IMR-90 (cell line): ENCODE measurements around the gene NDUFAF8. TPM values are rescaled to one million over a fixed set of nuclear protein-coding genes. Genes with fewer than 3 reads are reported as not detected.

Experiments used
- ATAC-seq: fragments of 200-7000 bp; cut with Tn5 transposase; 2 replicates; pipeline ENCODE4 v1.9.1; 2020; ENCODE audit warnings: low read depth, mild to moderate bottlenecking, moderate library complexity
- BruUV-seq: library from RNA; stranded (reverse); fragments of 400-500 nt; replicated peaks from 2 replicates; lab custom pipeline; 2021; lab: Mats Ljungman, UMichigan
- CTCF ChIA-PET: fragments of 300-600 bp; formaldehyde crosslinking; extraction: SDS; loops from one replicate; lab custom pipeline; 2021; ENCODE audit warnings: antibody characterized with exemption; lab: Yijun Ruan, JAX
- POLR2A ChIA-PET: fragments of 300-600 bp; sonication (Branson Sonifier 250); formaldehyde crosslinking; loops from one replicate; lab custom pipeline; 2022; ENCODE audit warnings: antibody characterized with exemption; ENCODE audit not compliant: unreplicated experiment; lab: Charles Lee
- DNase-seq: peaks from one replicate; pipeline ENCODE4 v3.0.0; 2013
- H2AFZ ChIP-seq: replicated peaks from 2 replicates; pipeline ENCODE3; 2013; ENCODE audit warnings: low read length, mild to moderate bottlenecking; ENCODE audit not compliant: poor library complexity
- H2AK5ac ChIP-seq: 2 replicates; pipeline ENCODE4 v1.6.1; 2013; ENCODE audit warnings: low read depth, low read length, inconsistent platforms
- H2AK9ac ChIP-seq: replicated peaks from 2 replicates; pipeline ENCODE3; 2013; ENCODE audit warnings: mild to moderate bottlenecking, low read depth, low read length, moderate library complexity; ENCODE audit not compliant: poor library complexity
- H2BK120ac ChIP-seq: 2 replicates; pipeline ENCODE4 v1.6.1; 2013; ENCODE audit warnings: low read depth, low read length, inconsistent platforms
- H2BK15ac ChIP-seq: 3 replicates; pipeline ENCODE4 v1.6.1; 2013; ENCODE audit warnings: low read depth, low read length, inconsistent platforms
- H2BK20ac ChIP-seq: 2 replicates; pipeline ENCODE4 v1.6.1; 2013; ENCODE audit warnings: low read depth, mild to moderate bottlenecking, inconsistent platforms, low read length, moderate library complexity
- H2BK5ac ChIP-seq: 2 replicates; pipeline ENCODE4 v1.6.1; 2013; ENCODE audit warnings: mild to moderate bottlenecking, low read depth, low read length, inconsistent platforms; ENCODE audit not compliant: poor library complexity, severe bottlenecking
- H3K14ac ChIP-seq: replicated peaks from 2 replicates; pipeline ENCODE4 v1.6.1; 2013; ENCODE audit warnings: low read depth, low read length, inconsistent platforms
- H3K18ac ChIP-seq: 2 replicates; pipeline ENCODE4 v1.6.1; 2013; ENCODE audit warnings: low read depth, low read length, control low read depth
- H3K23ac ChIP-seq: 2 replicates; pipeline ENCODE4 v1.6.1; 2013; ENCODE audit warnings: low read depth, low read length, inconsistent platforms
- H3K27ac ChIP-seq: 2 replicates; pipeline ENCODE4 v1.5.1; 2013; ENCODE audit warnings: mild to moderate bottlenecking, control low read depth, low read length; ENCODE audit not compliant: insufficient read depth
- H3K27me3 ChIP-seq: 2 replicates; pipeline ENCODE4 v1.6.1; 2013; ENCODE audit warnings: low read length; ENCODE audit not compliant: control insufficient read depth, insufficient read depth
- H3K36me3 ChIP-seq: 2 replicates; pipeline ENCODE4 v1.6.1; 2013; ENCODE audit warnings: low read length, mixed read lengths; ENCODE audit not compliant: control insufficient read depth, insufficient read depth
- H3K4ac ChIP-seq: 2 replicates; pipeline ENCODE4 v1.6.1; 2013; ENCODE audit warnings: low read depth, low read length, inconsistent platforms
- H3K4me1 ChIP-seq: 2 replicates; pipeline ENCODE4 v1.6.1; 2013; ENCODE audit warnings: low read length, mixed read lengths; ENCODE audit not compliant: control insufficient read depth, insufficient read depth
- H3K4me2 ChIP-seq: 2 replicates; pipeline ENCODE4 v1.6.1; 2013; ENCODE audit warnings: low read depth, mild to moderate bottlenecking, control low read depth, low read length, moderate library complexity
- H3K4me3 ChIP-seq: 2 replicates; pipeline ENCODE4 v1.5.1; 2013; ENCODE audit warnings: low read depth, mild to moderate bottlenecking, control low read depth, low read length, moderate library complexity; ENCODE audit not compliant: insufficient read depth
- H3K56ac ChIP-seq: 2 replicates; pipeline ENCODE4 v1.6.1; 2013; ENCODE audit warnings: low read length, inconsistent platforms; ENCODE audit not compliant: insufficient read depth; ENCODE audit errors: extremely low read depth
- H3K79me1 ChIP-seq, 2 experiments: 2 replicates each; pipeline ENCODE4 v1.6.1; 2013; ENCODE audit warnings: low read length in 2 of 2, inconsistent platforms in 1 of 2, low read depth in 1 of 2
- H3K9ac ChIP-seq: 2 replicates; pipeline ENCODE4 v1.6.1; 2013; ENCODE audit warnings: low read depth, low read length, control low read depth
- H3K9me1 ChIP-seq: 2 replicates; pipeline ENCODE4 v1.6.1; 2013; ENCODE audit warnings: low read length, inconsistent platforms; ENCODE audit not compliant: insufficient read depth
- H3K9me3 ChIP-seq: 2 replicates; pipeline ENCODE4 v1.6.1; 2013; ENCODE audit warnings: low read length; ENCODE audit not compliant: control insufficient read depth, insufficient read depth
- H4K20me1 ChIP-seq: 2 replicates; pipeline ENCODE4 v1.6.1; 2013; ENCODE audit warnings: low read length, inconsistent platforms; ENCODE audit not compliant: insufficient read depth
- H4K5ac ChIP-seq: 2 replicates; pipeline ENCODE4 v1.6.1; 2013; ENCODE audit warnings: mild to moderate bottlenecking, low read depth, low read length, control low read depth
- H4K8ac ChIP-seq, 2 experiments: 2 replicates each; pipeline ENCODE4 v1.6.1; 2013; ENCODE audit warnings: low read depth in 2 of 2, low read length in 2 of 2, control low read depth in 1 of 2, inconsistent platforms in 1 of 2
- H4K91ac ChIP-seq: 2 replicates; pipeline ENCODE4 v1.6.1; 2013; ENCODE audit warnings: low read depth, low read length, inconsistent platforms; ENCODE audit not compliant: insufficient read depth
- CEBPB ChIP-seq: IDR thresholded peaks from 2 replicates; pipeline ENCODE4 v1.6.1; 2012; ENCODE audit warnings: low read depth, low read length, improper control_type of control experiment
- CHD1 ChIP-seq: IDR thresholded peaks from 2 replicates; pipeline ENCODE4 v1.6.1; 2012; ENCODE audit warnings: low read depth, low read length, improper control_type of control experiment
- CTCF ChIP-seq: conservative IDR thresholded peaks from 2 replicates; pipeline ENCODE4 v1.5.1; 2012; ENCODE audit warnings: mild to moderate bottlenecking, low read depth, low read length, improper control_type of control experiment
- ELK1 ChIP-seq: fragments of 150-350 bp; IDR thresholded peaks from 2 replicates; pipeline ENCODE4 v1.6.1; 2016; ENCODE audit warnings: low read depth, mild to moderate bottlenecking, low read length, moderate library complexity, borderline replicate concordance
- FOS ChIP-seq: fragments of 150-350 bp; IDR thresholded peaks from 2 replicates; pipeline ENCODE4 v1.6.1; 2016; ENCODE audit warnings: low read depth, low read length
- MAFK ChIP-seq: IDR thresholded peaks from 2 replicates; pipeline ENCODE4 v1.6.1; 2012; ENCODE audit warnings: low read depth, low read length, improper control_type of control experiment
- MAZ ChIP-seq: IDR thresholded peaks from 2 replicates; pipeline ENCODE4 v1.6.1; 2012; ENCODE audit warnings: low read depth, mild to moderate bottlenecking, low read length, improper control_type of control experiment, moderate library complexity, borderline replicate concordance
- MXI1 ChIP-seq: IDR thresholded peaks from 2 replicates; pipeline ENCODE4 v1.6.1; 2012; ENCODE audit warnings: low read depth, mild to moderate bottlenecking, low read length, moderate library complexity, borderline replicate concordance
- POLR2A ChIP-seq: IDR thresholded peaks from 2 replicates; pipeline ENCODE4 v1.6.1; 2012; ENCODE audit warnings: mild to moderate bottlenecking, low read depth, low read length
- RCOR1 ChIP-seq: IDR thresholded peaks from 2 replicates; pipeline ENCODE4 v1.6.1; 2012; ENCODE audit warnings: mild to moderate bottlenecking, low read length, improper control_type of control experiment; ENCODE audit not compliant: insufficient replicate concordance
- RFX5 ChIP-seq: IDR thresholded peaks from 2 replicates; pipeline ENCODE4 v1.8.0; 2012; ENCODE audit warnings: low read depth, mild to moderate bottlenecking, low read length, moderate library complexity
- USF2 ChIP-seq: fragments of 150-350 bp; IDR thresholded peaks from 2 replicates; pipeline ENCODE4 v1.6.1; 2017; ENCODE audit warnings: mild to moderate bottlenecking, antibody characterized with exemption, low read length, low read depth
- WGBS, 2 experiments: methylation state at CpG; one replicate each; pipeline versions ENCODE4 v1.1.5 to v1.1.7; 2013; ENCODE audit warnings: missing lambda C conversion rate in 2 of 2; ENCODE audit not compliant: insufficient read length in 1 of 2; ENCODE audit errors: extremely low coverage in 2 of 2; 5-methylcytosine and 5-hydroxymethylcytosine counted together
- dilution Hi-C: fragments of 300-500 bp; cut with HindIII; formaldehyde crosslinking; loops from one replicate; pipeline ENCODE4 v1.14.3; 2018; ENCODE audit warnings: low sequenced_read_pairs; ENCODE audit not compliant: unreplicated experiment
- in situ Hi-C: fragments of 300-500 bp; cut with MboI; formaldehyde crosslinking; loops from 3 replicates; pipeline ENCODE4 v1.14.3; 2019; ENCODE audit warnings: low sequenced_read_pairs, inconsistent platforms, mixed read lengths
- intact Hi-C: fragments of 100-400 bp; cut with micrococcal nuclease; formaldehyde crosslinking; loops from 2 replicates; pipeline ENCODE4 v1.10.0; 2022
- polyA plus RNA-seq, 3 experiments: library from polyadenylated mRNA; depleted of rRNA; stranded (reverse); fragments of >200 nt; gene quantifications; 2 replicates each; pipeline ENCODE4 v1.2.3, GENCODE V29; 2012; ENCODE audit warnings: low replicate concordance in 1 of 3
- total RNA-seq: library from RNA; depleted of rRNA; stranded (reverse); fragments of >200 nt; gene quantifications from 2 replicates; pipeline ENCODE4 v1.2.3, GENCODE V29; 2012

NDUFAF8 gene
- total and polyA plus RNA-seq, 2 of the 4 experiments (the other 2 are of a cell fraction), result 11.1 to 65.0 TPM

GRCh38 chr17:81222906-81223761 is 16.0 kb upstream of the NDUFAF8 start, which contains the start of gene CEP131:
TSS of gene CEP131 (minus strand) at chr17:81222965. CDS start at chr17:81220056, 2,909 bp downstream.
- ChIA-PET POLR2A (interaction anchor here (0.6 kb wide), 1 partner anchor 99 kb away, joined by 3 read pairs; no protein-coding TSS in a partner anchor), CTCF (no interaction called here)
- dilution Hi-C loops (no loop called here), in situ Hi-C loops (no loop called here), intact Hi-C loops (loop anchor here (5.0 kb wide), 1 partner anchor 81 kb away; no protein-coding TSS in a partner anchor)
- peaks cover 3% of the 10 kb centered on the region; the same call in 1 of the 2 replicates for H3K9me3 ChIP-seq
- peak within 1 kb of the TSS; percentile 24 for H3K9ac ChIP-seq
- peak within 1 kb of the TSS; percentile 89 for H2AK9ac ChIP-seq
- H3K36me3 ChIP-seq, result peaks cover 5% of the 10 kb centered on the region; the same call in 1 of the 2 replicates
- H3K4ac ChIP-seq, result peak within 1 kb of the TSS; percentile 28; the same call in 1 of the 2 replicates
- no peaks in the 10 kb centered on the region for H4K20me1 ChIP-seq
- peak within 1 kb of the TSS; percentile 10; the same call in 1 of the 2 replicates for H3K56ac ChIP-seq
- H3K23ac ChIP-seq, result no peak within 1 kb of the TSS
- H2BK120ac ChIP-seq, result no peak within 1 kb of the TSS
- no peak within 1 kb of the TSS for H2BK20ac ChIP-seq
- 1% methylated on average over 36 of the region's 79 CpGs; no CpG with 5 or more reads in 1 of the 2 experiments for WGBS, 2 experiments
- H3K27ac ChIP-seq, result no peak within 1 kb of the TSS; the same call in 1 of the 2 replicates
- peak within 1 kb of the TSS; percentile 95 for H3K4me2 ChIP-seq
- no peak within 1 kb of the TSS for H2BK15ac ChIP-seq
- H4K8ac ChIP-seq, result peak within 1 kb of the TSS; percentile 57 to 74; a peak in 2 of 4 replicates
- H3K9me1 ChIP-seq, result no peaks in the 10 kb centered on the region; the same call in none of the 2 replicates
- DNase-seq, result peak; percentile 97
- H2AFZ ChIP-seq, result peak within 1 kb of the TSS; percentile 97
- no peak within 1 kb of the TSS for H4K5ac ChIP-seq
- peak within 1 kb of the TSS; percentile 62 for H3K4me3 ChIP-seq
- no peak within 1 kb of the TSS; the same call in 1 of the 2 replicates for H4K91ac ChIP-seq
- no peak within 1 kb of the TSS for H3K18ac ChIP-seq
- H3K79me1 ChIP-seq, result peaks cover 11 to 17% of the 10 kb centered on the region in 2 experiments; a peak in 3 of 4 replicates
- no peaks in the 10 kb centered on the region for H3K27me3 ChIP-seq
- H3K4me1 ChIP-seq, result peaks cover 8% of the 10 kb centered on the region; the same call in 1 of the 2 replicates
- no peak within 1 kb of the TSS for H3K14ac ChIP-seq
- H2BK5ac ChIP-seq, result no peak within 1 kb of the TSS
- ATAC-seq, result peak; percentile 98
- H2AK5ac ChIP-seq, result 0 out of 2 replicates have a peak within 1 kb of the TSS, but pooled peaks have one; percentile 9
- no TSS peak for BruUV-seq
- TF ChIP-seq POLR2A, result no peak
- peak; percentile 68; the same call in 1 of the 2 replicates for TF ChIP-seq MAZ
- TF ChIP-seq ELK1, result no peak
- no peak; the same call in 1 of the 2 replicates for TF ChIP-seq MXI1
- TF ChIP-seq MAFK, result no peak
- peak; percentile 70; the same call in 1 of the 2 replicates for TF ChIP-seq FOS
- TF ChIP-seq CTCF, result no peak
- TF ChIP-seq USF2, result 0 out of 2 replicates have a peak, but pooled peaks have one; percentile 10
- TF ChIP-seq RFX5, result 0 out of 2 replicates have a peak, but pooled peaks have one; percentile 19
- TF ChIP-seq CHD1, result no peak
- no peak for TF ChIP-seq CEBPB
- no peak for TF ChIP-seq RCOR1
